Subcutaneous adipose tissue (tissue), 4 donors: Measurements from ENCODE around the gene RAB17. TPM values are rescaled to one million over a fixed set of nuclear protein-coding genes. Genes with fewer than 3 reads are reported as not detected.

Experiments used
- total RNA-seq, 4 donors: library from RNA; depleted of rRNA; stranded (reverse); fragments of >200 nt; gene quantifications; one replicate each; pipeline ENCODE4 v1.1.0, GENCODE V29; 2016
- TF ChIP-seq, protein P1 (sequence below): fragments of 450-650 bp; IDR thresholded peaks from one replicate; pipeline ENCODE4 v1.5.1; 2016; ENCODE audit warnings: low read depth, mild to moderate bottlenecking, control low read depth, antibody characterized with exemption, moderate library complexity

The RAB17 gene
- total RNA-seq, 4 donors from 2014 or later = 0.65 to 1.2 TPM; not detected in 2

DNA sequence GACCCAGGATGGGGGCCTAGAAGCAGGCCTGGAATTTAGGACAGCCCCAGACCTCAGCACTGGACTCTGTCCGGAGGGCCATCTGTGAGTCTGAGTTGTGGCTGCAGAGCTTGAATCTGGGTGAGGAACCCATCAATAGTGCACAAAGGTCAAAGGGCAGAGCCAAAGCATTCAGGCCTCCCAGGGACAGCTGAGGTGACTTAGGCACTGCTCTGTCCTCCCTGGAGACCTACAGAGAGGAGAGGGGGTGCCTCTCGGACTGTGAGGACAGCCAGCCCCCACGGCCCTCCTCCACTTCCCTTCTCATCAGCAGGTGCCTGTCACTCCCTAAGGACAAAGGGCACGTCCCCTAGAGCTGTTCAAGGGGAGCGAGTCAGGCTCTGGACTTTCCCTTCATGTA lies 49.3 kb downstream of the RAB17 start:
- TF ChIP-seq, protein P1, sequence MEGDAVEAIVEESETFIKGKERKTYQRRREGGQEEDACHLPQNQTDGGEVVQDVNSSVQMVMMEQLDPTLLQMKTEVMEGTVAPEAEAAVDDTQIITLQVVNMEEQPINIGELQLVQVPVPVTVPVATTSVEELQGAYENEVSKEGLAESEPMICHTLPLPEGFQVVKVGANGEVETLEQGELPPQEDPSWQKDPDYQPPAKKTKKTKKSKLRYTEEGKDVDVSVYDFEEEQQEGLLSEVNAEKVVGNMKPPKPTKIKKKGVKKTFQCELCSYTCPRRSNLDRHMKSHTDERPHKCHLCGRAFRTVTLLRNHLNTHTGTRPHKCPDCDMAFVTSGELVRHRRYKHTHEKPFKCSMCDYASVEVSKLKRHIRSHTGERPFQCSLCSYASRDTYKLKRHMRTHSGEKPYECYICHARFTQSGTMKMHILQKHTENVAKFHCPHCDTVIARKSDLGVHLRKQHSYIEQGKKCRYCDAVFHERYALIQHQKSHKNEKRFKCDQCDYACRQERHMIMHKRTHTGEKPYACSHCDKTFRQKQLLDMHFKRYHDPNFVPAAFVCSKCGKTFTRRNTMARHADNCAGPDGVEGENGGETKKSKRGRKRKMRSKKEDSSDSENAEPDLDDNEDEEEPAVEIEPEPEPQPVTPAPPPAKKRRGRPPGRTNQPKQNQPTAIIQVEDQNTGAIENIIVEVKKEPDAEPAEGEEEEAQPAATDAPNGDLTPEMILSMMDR = no peak

DNA sequence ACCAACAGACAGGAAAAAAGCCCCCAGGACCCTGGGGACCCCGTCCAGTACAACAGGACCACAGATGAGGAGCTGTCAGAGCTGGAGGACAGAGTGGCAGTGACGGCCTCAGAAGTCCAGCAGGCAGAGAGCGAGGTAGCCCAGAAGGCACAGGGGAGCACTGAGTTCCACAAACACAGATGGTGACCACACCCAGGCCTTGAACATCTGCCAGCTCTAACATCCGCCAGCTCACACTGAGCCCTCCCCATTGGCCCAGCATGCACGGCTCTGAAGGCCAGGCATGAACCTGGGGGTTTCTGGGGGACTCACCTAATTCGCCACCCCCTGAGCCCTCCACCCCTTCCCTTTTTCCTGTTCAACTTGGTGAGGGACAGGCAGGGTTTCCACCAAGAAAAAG lies 49.7 kb downstream of the RAB17 start:
- TF ChIP-seq, protein P1 = no peak

DNA sequence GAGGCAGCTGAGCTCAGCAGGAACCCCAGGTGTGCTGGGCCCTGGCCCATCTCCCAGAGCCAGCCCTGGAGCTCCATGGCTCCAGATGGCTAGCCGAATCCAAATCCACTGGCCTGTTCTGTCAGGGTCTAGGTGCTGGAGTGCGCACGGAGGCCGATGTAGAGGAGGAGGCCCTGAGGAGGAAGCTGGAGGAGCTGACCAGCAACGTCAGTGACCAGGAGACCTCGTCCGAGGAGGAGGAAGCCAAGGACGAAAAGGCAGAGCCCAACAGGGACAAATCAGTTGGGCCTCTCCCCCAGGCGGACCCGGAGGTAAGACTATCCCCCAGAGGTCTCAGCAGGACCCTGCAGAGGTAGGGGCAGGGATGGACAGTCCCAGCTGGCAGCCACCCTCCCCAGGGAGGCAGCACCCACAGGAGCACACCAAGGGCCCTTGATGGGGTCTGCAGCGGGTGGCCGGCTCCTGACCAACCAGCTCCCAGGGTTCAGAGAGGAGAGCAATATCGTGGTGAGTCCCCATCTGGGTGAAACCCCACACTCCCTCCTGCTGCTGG lies 50.2 kb downstream of the RAB17 start:
- TF ChIP-seq, protein P1 = no peak

DNA sequence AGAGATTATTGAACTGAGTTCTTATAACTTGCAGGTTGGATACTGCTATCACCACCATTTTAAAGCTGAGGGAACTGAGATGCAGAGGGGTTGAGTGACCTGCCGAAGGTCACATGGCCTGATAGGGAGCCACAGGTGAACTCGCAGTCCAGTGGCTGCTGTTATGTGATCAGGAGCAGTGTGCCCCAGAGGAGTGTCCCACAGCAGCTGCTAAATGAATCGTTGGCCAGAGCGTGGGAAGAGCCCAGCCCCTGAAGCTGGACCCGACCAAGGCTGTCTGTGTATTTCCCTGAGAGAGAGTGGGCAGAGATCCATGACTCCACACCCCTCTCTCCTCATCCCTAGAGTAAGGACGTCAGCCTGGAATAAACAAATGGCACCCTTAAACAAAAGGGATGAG lies 50.9 kb downstream of the RAB17 start:
- TF ChIP-seq, protein P1 = no peak

DNA sequence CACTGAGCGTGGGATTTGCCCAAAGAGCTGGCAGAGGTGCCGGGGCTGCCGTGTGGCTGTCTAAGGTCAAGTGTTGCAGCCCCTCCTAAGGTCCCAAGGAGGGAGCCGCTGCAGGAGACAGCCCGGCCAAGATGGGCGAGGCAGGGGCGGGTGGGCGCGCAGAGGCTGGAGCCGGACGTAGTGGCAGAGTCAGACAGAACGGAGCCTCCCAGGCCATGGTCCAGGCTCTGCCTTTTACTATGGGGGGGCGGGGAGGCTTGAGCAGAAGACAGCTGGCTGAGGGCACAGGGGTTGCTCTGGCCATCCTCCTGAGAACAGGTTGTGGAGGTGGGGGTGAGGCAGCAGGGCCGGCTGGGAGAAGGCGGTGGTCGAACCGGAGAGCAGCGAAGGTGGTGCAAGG lies 51.6 kb downstream of the RAB17 start:
- TF ChIP-seq, protein P1 = no peak

DNA sequence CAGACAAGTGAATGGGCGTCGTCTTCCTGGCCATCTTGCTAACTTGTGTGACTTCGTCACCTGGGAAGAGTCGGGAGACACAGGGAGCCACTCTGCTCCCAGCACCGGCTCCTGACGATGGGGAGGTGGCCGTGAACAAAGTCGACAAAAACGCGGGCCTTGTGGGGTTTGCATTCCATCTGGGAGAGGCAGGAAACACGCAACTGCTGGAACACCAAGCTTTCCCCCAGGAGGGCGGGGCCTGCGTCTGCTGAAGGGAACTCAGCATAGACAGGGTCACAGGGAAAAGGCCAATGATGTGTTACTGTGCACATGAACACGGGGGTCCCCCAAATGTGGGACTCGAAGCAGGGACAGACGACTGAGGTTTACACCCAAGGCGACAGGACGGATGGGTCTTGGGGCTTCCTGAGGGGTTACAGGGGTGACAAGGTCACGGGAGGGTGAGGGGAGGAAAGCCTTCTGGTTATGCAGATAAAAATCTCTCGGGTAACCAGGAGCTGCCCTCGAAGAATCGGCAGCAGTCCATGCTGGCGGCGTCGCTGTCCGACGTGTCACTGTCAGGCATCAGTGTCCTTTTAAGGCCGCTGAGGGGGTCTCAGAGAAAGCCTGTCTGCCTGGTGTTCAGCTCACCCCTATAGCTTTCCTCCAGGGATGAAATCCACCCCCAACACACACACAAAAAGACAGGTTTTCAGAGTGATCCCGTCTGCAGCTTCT lies 52.4 kb downstream of the RAB17 start:
- TF ChIP-seq, protein P1 = no peak

DNA sequence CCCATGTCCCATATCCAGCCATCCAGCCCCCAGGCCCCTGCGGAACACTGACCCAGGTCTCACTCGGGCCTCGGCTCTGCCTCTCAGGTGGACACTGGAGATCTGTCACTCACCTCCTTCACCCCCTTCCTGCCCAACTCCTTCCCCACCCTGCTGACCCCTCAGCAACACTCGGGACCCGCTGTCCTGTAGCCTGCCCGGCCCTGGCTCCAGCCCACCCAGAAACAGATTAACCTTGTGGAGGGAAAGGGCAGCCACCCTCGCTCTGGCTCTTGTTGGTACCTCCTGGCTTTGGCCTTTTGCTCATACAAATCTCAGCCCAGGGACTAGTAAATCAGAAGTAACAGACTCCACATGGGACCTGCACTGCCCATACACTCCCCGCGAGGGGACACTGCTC lies 53.9 kb downstream of the RAB17 start:
- TF ChIP-seq, protein P1 = no peak
